ENCODE results near the gene NCOA1. TPM values are rescaled to one million over a fixed set of nuclear protein-coding genes. Genes with fewer than 3 reads are reported as not detected.
A peak's percentile ranks its signal among the peaks of the same experiment; 100 is the strongest.

Gene NCOA1
- polyA plus RNA-seq, 3 donors, result 7.3 to 30.2 (median 10.2) TPM

DNA sequence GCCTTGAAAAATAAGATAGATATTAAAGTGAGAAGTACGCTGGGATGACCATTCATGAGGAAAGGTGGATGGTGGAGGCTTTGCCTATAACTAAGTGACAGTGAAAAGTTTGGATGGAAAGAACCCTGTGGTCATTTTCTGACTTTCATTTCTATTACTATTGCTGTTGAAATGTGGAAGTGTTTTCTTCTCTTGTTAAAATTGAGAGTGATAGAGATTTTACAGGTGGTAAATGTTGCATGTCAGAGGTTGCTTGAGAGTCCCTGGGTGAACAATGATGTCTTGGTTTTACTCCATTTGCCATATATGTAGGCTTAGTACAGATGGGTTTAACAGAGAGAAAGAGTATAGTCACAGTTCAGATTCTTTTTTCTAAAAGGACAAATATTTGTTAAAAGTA, 18.4 kb downstream of the NCOA1 start:
- H4K20me1 ChIP-seq (ENCODE audit: insufficient read depth, low read length), result peaks cover 100% of the 10 kb centered on the region
- H3K27ac ChIP-seq (ENCODE audit: low read depth in 1 of 2, low read length in 2 of 2), result peak overlapping the region in 1 of 2 donors; percentile 4
- intact Hi-C loops (cut with micrococcal nuclease), result no loop called here
- no peaks in the 10 kb centered on the region for H3K27me3 ChIP-seq (ENCODE audit: control insufficient read depth in 2 of 2, insufficient read depth in 2 of 2, low read length in 2 of 2)
- Mint-ChIP-seq H3K4me1 (peaks cover 72% of the 10 kb centered on the region), H3K4me3 (no peak overlapping the region), H3K9me3 (peaks cover 0 to 1% (median 0%) of the 10 kb centered on the region in 7 donors), H3K27ac (peak overlapping the region in 2 of 7 donors; percentile 41 to 63), H3K27me3 (ENCODE audit: low read depth in 3 of 3) (peaks cover 0 to under 1% (median 0%) of the 10 kb centered on the region in 3 donors), H3K36me3 (peaks cover 0 to 7% of the 10 kb centered on the region in 2 donors)
- no peak overlapping the region for H3K4me2 ChIP-seq (replicated peaks; ENCODE audit: extremely low read depth, low read length, poor library complexity, severe bottlenecking)
- H3K79me2 ChIP-seq (ENCODE audit: insufficient read depth, low read length), result peaks cover 99% of the 10 kb centered on the region
- H3K4me1 ChIP-seq (ENCODE audit: control insufficient read depth in 1 of 2, insufficient read depth in 2 of 2, low read length in 2 of 2), result peaks cover 20 to 49% of the 10 kb centered on the region in 2 donors
- no CpG with 5 or more reads among the region's 1 CpG for WGBS (ENCODE audit: insufficient coverage)
- H3K9ac ChIP-seq (ENCODE audit: insufficient read depth, low read length, poor library complexity, severe bottlenecking), result no peak overlapping the region
- TF ChIP-seq, protein P1, sequence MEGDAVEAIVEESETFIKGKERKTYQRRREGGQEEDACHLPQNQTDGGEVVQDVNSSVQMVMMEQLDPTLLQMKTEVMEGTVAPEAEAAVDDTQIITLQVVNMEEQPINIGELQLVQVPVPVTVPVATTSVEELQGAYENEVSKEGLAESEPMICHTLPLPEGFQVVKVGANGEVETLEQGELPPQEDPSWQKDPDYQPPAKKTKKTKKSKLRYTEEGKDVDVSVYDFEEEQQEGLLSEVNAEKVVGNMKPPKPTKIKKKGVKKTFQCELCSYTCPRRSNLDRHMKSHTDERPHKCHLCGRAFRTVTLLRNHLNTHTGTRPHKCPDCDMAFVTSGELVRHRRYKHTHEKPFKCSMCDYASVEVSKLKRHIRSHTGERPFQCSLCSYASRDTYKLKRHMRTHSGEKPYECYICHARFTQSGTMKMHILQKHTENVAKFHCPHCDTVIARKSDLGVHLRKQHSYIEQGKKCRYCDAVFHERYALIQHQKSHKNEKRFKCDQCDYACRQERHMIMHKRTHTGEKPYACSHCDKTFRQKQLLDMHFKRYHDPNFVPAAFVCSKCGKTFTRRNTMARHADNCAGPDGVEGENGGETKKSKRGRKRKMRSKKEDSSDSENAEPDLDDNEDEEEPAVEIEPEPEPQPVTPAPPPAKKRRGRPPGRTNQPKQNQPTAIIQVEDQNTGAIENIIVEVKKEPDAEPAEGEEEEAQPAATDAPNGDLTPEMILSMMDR (IDR thresholded peaks at IDR 0.05), result no peak
- H2AFZ ChIP-seq (ENCODE audit: insufficient read depth, low read depth, low read length, poor library complexity, severe bottlenecking), result no peak overlapping the region
- no peaks in the 10 kb centered on the region for H3K36me3 ChIP-seq (replicated peaks in 1 of 2; ENCODE audit: control insufficient read depth in 1 of 2, insufficient read depth in 2 of 2, low read length in 2 of 2)
- no peak for DNase-seq
- H3K9me3 ChIP-seq (replicated peaks in 1 of 2; ENCODE audit: control insufficient read depth in 1 of 2, insufficient read depth in 1 of 2, low read length in 2 of 2), result no peaks in the 10 kb centered on the region
- H3K4me3 ChIP-seq (replicated peaks in 1 of 3; ENCODE audit: low read depth in 2 of 3, low read length in 3 of 3), result no peak overlapping the region

DNA sequence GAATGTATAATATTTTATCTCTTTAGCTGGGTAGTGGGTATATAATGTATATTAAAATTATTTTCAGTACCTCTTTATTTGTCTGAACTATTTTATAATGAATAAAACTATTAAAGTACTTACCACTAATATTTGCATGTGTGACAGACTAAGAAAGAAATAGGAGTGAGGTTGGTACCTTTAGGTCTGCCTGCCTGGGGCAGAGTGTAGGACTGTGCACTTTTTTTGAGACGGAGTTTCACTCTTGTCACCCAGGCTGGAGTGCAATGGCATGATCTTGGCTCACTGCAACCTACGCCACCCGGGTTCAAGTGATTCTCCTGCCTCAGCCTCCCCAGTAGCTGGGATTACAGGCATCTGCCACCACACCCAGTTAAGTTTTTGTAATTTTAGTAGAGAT, 18.8 kb downstream of the NCOA1 start:
- H3K4me1 ChIP-seq (ENCODE audit: control insufficient read depth in 1 of 2, insufficient read depth in 2 of 2, low read length in 2 of 2), result peaks cover 20 to 49% of the 10 kb centered on the region in 2 donors

More for the DNA sequence above, 18.8 kb downstream of the NCOA1 start:
- H3K79me2 ChIP-seq (ENCODE audit: insufficient read depth, low read length), result peaks cover 99% of the 10 kb centered on the region
- no peak overlapping the region for H3K27ac Mint-ChIP-seq
- WGBS (ENCODE audit: insufficient coverage), result no CpG with 5 or more reads among the region's 3 CpGs
- no peak overlapping the region for H3K9ac ChIP-seq (ENCODE audit: insufficient read depth, low read length, poor library complexity, severe bottlenecking)
- no peak overlapping the region for H3K27ac ChIP-seq (ENCODE audit: low read depth in 1 of 2, low read length in 2 of 2)
- H3K36me3 ChIP-seq (replicated peaks in 1 of 2; ENCODE audit: control insufficient read depth in 1 of 2, insufficient read depth in 2 of 2, low read length in 2 of 2), result no peaks in the 10 kb centered on the region
- peaks cover 100% of the 10 kb centered on the region for H4K20me1 ChIP-seq (ENCODE audit: insufficient read depth, low read length)
- H3K4me3 Mint-ChIP-seq, result no peak overlapping the region
- no peak overlapping the region for H3K4me2 ChIP-seq (replicated peaks; ENCODE audit: extremely low read depth, low read length, poor library complexity, severe bottlenecking)
- no peak for DNase-seq
- peaks cover 0 to 2% (median 0%) of the 10 kb centered on the region in 3 donors for H3K27me3 Mint-ChIP-seq (ENCODE audit: low read depth in 3 of 3)
- H3K36me3 Mint-ChIP-seq, result peaks cover 0 to 7% of the 10 kb centered on the region in 2 donors
- peaks cover 0 to 1% (median 0%) of the 10 kb centered on the region in 7 donors for H3K9me3 Mint-ChIP-seq
- intact Hi-C loops (cut with micrococcal nuclease), result no loop called here
- TF ChIP-seq, protein P1 (IDR thresholded peaks at IDR 0.05), result no peak
- H3K4me1 Mint-ChIP-seq, result peaks cover 72% of the 10 kb centered on the region
- no peaks in the 10 kb centered on the region for H3K27me3 ChIP-seq (ENCODE audit: control insufficient read depth in 2 of 2, insufficient read depth in 2 of 2, low read length in 2 of 2)
- no peak overlapping the region for H3K4me3 ChIP-seq (replicated peaks in 1 of 3; ENCODE audit: low read depth in 2 of 3, low read length in 3 of 3)
- H2AFZ ChIP-seq (ENCODE audit: insufficient read depth, low read depth, low read length, poor library complexity, severe bottlenecking), result no peak overlapping the region
- H3K9me3 ChIP-seq (replicated peaks in 1 of 2; ENCODE audit: control insufficient read depth in 1 of 2, insufficient read depth in 1 of 2, low read length in 2 of 2), result no peaks in the 10 kb centered on the region

All from CD14-positive monocyte (primary cell).